PC-9 (cell line): ENCODE results near the gene GFOD2.

Experiments
- EZH2 ChIP-seq: fragments of 200-600 bp; sonication (generic); IDR thresholded peaks from 2 replicates; pipeline ENCODE4 v1.8.0; 2017; ENCODE audit warnings: antibody characterized with exemption, low read depth
- TF ChIP-seq, protein P1 (sequence below): fragments of 200-600 bp; sonication (generic); conservative IDR thresholded peaks from 2 replicates; pipeline ENCODE4 v1.6.1; 2017; ENCODE audit warnings: mixed run types, antibody characterized with exemption, mild to moderate bottlenecking, moderate library complexity

DNA sequence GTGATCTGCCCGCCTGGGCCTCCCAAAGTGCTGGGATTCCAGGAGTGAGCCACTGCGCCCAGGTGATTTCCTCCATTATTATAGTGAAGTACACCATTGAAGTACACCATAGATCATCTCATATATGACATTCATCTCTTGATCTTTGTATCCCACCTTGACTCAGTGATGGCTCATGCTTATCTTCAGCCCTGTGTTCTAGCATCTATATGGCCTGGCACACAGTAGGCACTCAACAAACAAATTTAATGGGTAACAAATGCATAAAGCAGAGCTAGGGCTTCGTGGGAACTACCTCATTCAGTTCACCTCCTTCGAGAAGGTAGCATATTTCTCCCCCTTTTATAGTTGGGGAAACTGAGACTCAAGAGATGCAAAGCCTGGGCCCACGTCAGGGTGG lies 53.5 kb downstream of the GFOD2 start:
- TF ChIP-seq, protein P1, sequence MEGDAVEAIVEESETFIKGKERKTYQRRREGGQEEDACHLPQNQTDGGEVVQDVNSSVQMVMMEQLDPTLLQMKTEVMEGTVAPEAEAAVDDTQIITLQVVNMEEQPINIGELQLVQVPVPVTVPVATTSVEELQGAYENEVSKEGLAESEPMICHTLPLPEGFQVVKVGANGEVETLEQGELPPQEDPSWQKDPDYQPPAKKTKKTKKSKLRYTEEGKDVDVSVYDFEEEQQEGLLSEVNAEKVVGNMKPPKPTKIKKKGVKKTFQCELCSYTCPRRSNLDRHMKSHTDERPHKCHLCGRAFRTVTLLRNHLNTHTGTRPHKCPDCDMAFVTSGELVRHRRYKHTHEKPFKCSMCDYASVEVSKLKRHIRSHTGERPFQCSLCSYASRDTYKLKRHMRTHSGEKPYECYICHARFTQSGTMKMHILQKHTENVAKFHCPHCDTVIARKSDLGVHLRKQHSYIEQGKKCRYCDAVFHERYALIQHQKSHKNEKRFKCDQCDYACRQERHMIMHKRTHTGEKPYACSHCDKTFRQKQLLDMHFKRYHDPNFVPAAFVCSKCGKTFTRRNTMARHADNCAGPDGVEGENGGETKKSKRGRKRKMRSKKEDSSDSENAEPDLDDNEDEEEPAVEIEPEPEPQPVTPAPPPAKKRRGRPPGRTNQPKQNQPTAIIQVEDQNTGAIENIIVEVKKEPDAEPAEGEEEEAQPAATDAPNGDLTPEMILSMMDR = no peak
- no peak for TF ChIP-seq EZH2
